ENCODE measurements around the gene RSKR.
"Not testable (repeated sequence)": the region's sequence is repeated elsewhere in the genome, so short reads cannot be mapped to it uniquely, and the experiment has no call there.

The RSKR gene

GRCh38 chr17:28579526-28579925, 34.5 kb downstream of the RSKR start:
- Histone ChIP-seq H3K4me1 (peaks cover 4% of the 10 kb centered on the region), H3K4me3 (no peak overlapping the region), H3K27me3 (ENCODE audit: low read depth) (no peaks in the 10 kb centered on the region), H3K9me3 (no peaks in the 10 kb centered on the region), H3K36me3 (replicated peaks) (peaks cover 69% of the 10 kb centered on the region)
- DNase-seq (ENCODE audit: low spot score in 2 of 2): no peak
- in situ Hi-C loops (cut with MboI; ENCODE audit: low sequenced_read_pairs): loop anchor here (10.0 kb wide), 1 partner anchor 65 kb away; no protein-coding TSS in a partner anchor

GRCh38 chr17:28578246-28579195, 35.5 kb downstream of the RSKR start:
- no peak overlapping the region for H3K4me3 ChIP-seq
- in situ Hi-C loops (cut with MboI; ENCODE audit: low sequenced_read_pairs): loop anchor here (10.0 kb wide), 1 partner anchor 64 kb away; no protein-coding TSS in a partner anchor
- no peaks in the 10 kb centered on the region for H3K27me3 ChIP-seq (ENCODE audit: low read depth)
- H3K36me3 ChIP-seq (replicated peaks): peaks cover 59% of the 10 kb centered on the region
- H3K4me1 ChIP-seq: peaks cover 4% of the 10 kb centered on the region
- no peaks in the 10 kb centered on the region for H3K9me3 ChIP-seq
- DNase-seq (ENCODE audit: low spot score in 2 of 2): no peak

- Histone ChIP-seq H3K36me3 (replicated peaks) (peaks cover 48% of the 10 kb centered on the region), H3K9me3 (no peaks in the 10 kb centered on the region), H3K4me1 (peaks cover 4% of the 10 kb centered on the region), H3K27me3 (ENCODE audit: low read depth) (no peaks in the 10 kb centered on the region), H3K4me3 (no peak overlapping the region)
- in situ Hi-C loops (cut with MboI; ENCODE audit: low sequenced_read_pairs): loop anchor here (10.0 kb wide), 1 partner anchor 63 kb away; no protein-coding TSS in a partner anchor
- DNase-seq (ENCODE audit: low spot score in 2 of 2): no peak
Observed at GRCh38 chr17:28577466-28577824, 36.5 kb downstream of the RSKR start.

- in situ Hi-C loops (cut with MboI; ENCODE audit: low sequenced_read_pairs): loop anchor here (10.0 kb wide), 1 partner anchor 62 kb away; no protein-coding TSS in a partner anchor
- Histone ChIP-seq H3K36me3 (replicated peaks) (peaks cover 42% of the 10 kb centered on the region), H3K4me1 (peaks cover 8% of the 10 kb centered on the region), H3K9me3 (no peaks in the 10 kb centered on the region), H3K4me3 (no peak within 1 kb of the TSS), H3K27me3 (ENCODE audit: low read depth) (no peaks in the 10 kb centered on the region)
- DNase-seq (ENCODE audit: low spot score in 2 of 2): peak; percentile 83 to 99
Observed at GRCh38 chr17:28576758-28577465, 37.1 kb downstream of the RSKR start, which contains the start of gene ALDOC. Gene ALDOC (minus strand): TSS chr17:28576895. CDS start chr17:28575532, 1,363 bp downstream.

GRCh38 chr17:28576016-28576415, 38.0 kb downstream of the RSKR start:
- in situ Hi-C loops (cut with MboI; ENCODE audit: low sequenced_read_pairs): loop anchor here (10.0 kb wide), 1 partner anchor 61 kb away; no protein-coding TSS in a partner anchor
- not testable (repeated sequence) for H3K9me3 ChIP-seq; H3K4me3 ChIP-seq; H3K27me3 ChIP-seq (ENCODE audit: low read depth); DNase-seq (ENCODE audit: low spot score in 2 of 2)
- peaks cover 37% of the 10 kb centered on the region for H3K36me3 ChIP-seq (replicated peaks)
- peaks cover 11% of the 10 kb centered on the region for H3K4me1 ChIP-seq

GRCh38 chr17:28575126-28575795, 38.7 kb downstream of the RSKR start:
- no peak overlapping the region for H3K4me3 ChIP-seq
- H3K9me3 ChIP-seq: no peaks in the 10 kb centered on the region
- peaks cover 33% of the 10 kb centered on the region for H3K36me3 ChIP-seq (replicated peaks)
- no peaks in the 10 kb centered on the region for H3K27me3 ChIP-seq (ENCODE audit: low read depth)
- in situ Hi-C loops (cut with MboI; ENCODE audit: low sequenced_read_pairs): loop anchor here (10.0 kb wide), 1 partner anchor 60 kb away; no protein-coding TSS in a partner anchor
- H3K4me1 ChIP-seq: peaks cover 11% of the 10 kb centered on the region
- no peak for DNase-seq (ENCODE audit: low spot score in 2 of 2)

- Histone ChIP-seq H3K36me3 (replicated peaks) (peaks cover 26% of the 10 kb centered on the region), H3K27me3 (ENCODE audit: low read depth) (no peaks in the 10 kb centered on the region), H3K4me3 (no peak overlapping the region), H3K4me1 (peaks cover 13% of the 10 kb centered on the region), H3K9me3 (no peaks in the 10 kb centered on the region)
- DNase-seq (ENCODE audit: low spot score in 2 of 2): no peak
- in situ Hi-C loops (cut with MboI; ENCODE audit: low sequenced_read_pairs): loop anchor here (10.0 kb wide), 1 partner anchor 60 kb away; no protein-coding TSS in a partner anchor
Observed at GRCh38 chr17:28574526-28574925, 39.5 kb downstream of the RSKR start.

- no peak for DNase-seq (ENCODE audit: low spot score in 2 of 2)
- Histone ChIP-seq H3K27me3 (ENCODE audit: low read depth) (no peaks in the 10 kb centered on the region), H3K4me3 (no peak overlapping the region), H3K36me3 (replicated peaks) (peaks cover 21% of the 10 kb centered on the region), H3K9me3 (no peaks in the 10 kb centered on the region), H3K4me1 (peaks cover 14% of the 10 kb centered on the region)
- in situ Hi-C loops (cut with MboI; ENCODE audit: low sequenced_read_pairs): loop anchor here (10.0 kb wide), 1 partner anchor 59 kb away; no protein-coding TSS in a partner anchor
Observed at GRCh38 chr17:28573966-28574480, 40.0 kb downstream of the RSKR start.

GRCh38 chr17:28573521-28573920, 40.5 kb downstream of the RSKR start:
- Histone ChIP-seq H3K36me3 (replicated peaks) (peaks cover 18% of the 10 kb centered on the region), H3K27me3 (ENCODE audit: low read depth) (no peaks in the 10 kb centered on the region), H3K9me3 (no peaks in the 10 kb centered on the region), H3K4me3 (no peak overlapping the region), H3K4me1 (peaks cover 14% of the 10 kb centered on the region)
- no peak for DNase-seq (ENCODE audit: low spot score in 2 of 2)
- in situ Hi-C loops (cut with MboI; ENCODE audit: low sequenced_read_pairs): loop anchor here (10.0 kb wide), 1 partner anchor 59 kb away; no protein-coding TSS in a partner anchor

- in situ Hi-C loops (cut with MboI; ENCODE audit: low sequenced_read_pairs): loop anchor here (10.0 kb wide), 1 partner anchor 58 kb away; no protein-coding TSS in a partner anchor
- H3K4me1 ChIP-seq: peaks cover 14% of the 10 kb centered on the region
- H3K4me3 ChIP-seq: no peak overlapping the region
- no peaks in the 10 kb centered on the region for H3K9me3 ChIP-seq
- no peaks in the 10 kb centered on the region for H3K27me3 ChIP-seq (ENCODE audit: low read depth)
- H3K36me3 ChIP-seq (replicated peaks): peaks cover 15% of the 10 kb centered on the region
- DNase-seq (ENCODE audit: low spot score in 2 of 2): no peak
Observed at GRCh38 chr17:28573040-28573380, 41.0 kb downstream of the RSKR start.

- no peak for DNase-seq (ENCODE audit: low spot score in 2 of 2)
- H3K4me1 ChIP-seq: peaks cover 14% of the 10 kb centered on the region
- no peaks in the 10 kb centered on the region for H3K27me3 ChIP-seq (ENCODE audit: low read depth)
- no peaks in the 10 kb centered on the region for H3K9me3 ChIP-seq
- in situ Hi-C loops (cut with MboI; ENCODE audit: low sequenced_read_pairs): loop anchor here (10.0 kb wide), 1 partner anchor 58 kb away; no protein-coding TSS in a partner anchor
- H3K36me3 ChIP-seq (replicated peaks): peaks cover 14% of the 10 kb centered on the region
- peak overlapping the region; percentile 96 for H3K4me3 ChIP-seq
Observed at GRCh38 chr17:28572259-28573039, 41.5 kb downstream of the RSKR start.

- Histone ChIP-seq H3K9me3 (no peaks in the 10 kb centered on the region), H3K4me1 (peaks cover 10% of the 10 kb centered on the region), H3K36me3 (replicated peaks) (peaks cover 17% of the 10 kb centered on the region), H3K4me3 (peak within 1 kb of the TSS; percentile 96), H3K27me3 (ENCODE audit: low read depth) (no peaks in the 10 kb centered on the region)
- DNase-seq (ENCODE audit: low spot score in 2 of 2): peak; percentile 91 to 98
- in situ Hi-C loops (cut with MboI; ENCODE audit: low sequenced_read_pairs): loop anchor here (10.0 kb wide), 1 partner anchor 57 kb away; no protein-coding TSS in a partner anchor
Observed at GRCh38 chr17:28571361-28572122, 42.4 kb downstream of the RSKR start, which contains the start of gene PIGS. Gene PIGS (minus strand): TSS chr17:28571524. CDS start chr17:28571496, 28 bp downstream.
